CD4-positive, alpha-beta T cell treated with Interleukin-4 for 4 hours (primary cell): ENCODE data around the gene GRHPR.
A peak's percentile ranks its signal among the peaks of the same experiment; 100 is the strongest.
"Not testable (repeated sequence)": the region's sequence is repeated elsewhere in the genome, so short reads cannot be mapped to it uniquely, and the experiment has no call there.

Source experiments
- DNase-seq: peaks from one replicate; pipeline ENCODE4 v3.0.0-alpha.2; 2020

The GRHPR gene

GRCh38 chr9:37451628-37452027, 29.1 kb downstream of the GRHPR start:
- DNase-seq: no peak

- no peak for DNase-seq
Observed at GRCh38 chr9:37452611-37453010, 30.1 kb downstream of the GRHPR start.

- no peak for DNase-seq
Observed at GRCh38 chr9:37453827-37454226, 31.3 kb downstream of the GRHPR start.

- no peak for DNase-seq
Observed at GRCh38 chr9:37454238-37454637, 31.7 kb downstream of the GRHPR start.

- DNase-seq: no peak
Observed at GRCh38 chr9:37455884-37456647, 33.6 kb downstream of the GRHPR start.

- no peak for DNase-seq
Observed at GRCh38 chr9:37456817-37457216, 34.3 kb downstream of the GRHPR start.

GRCh38 chr9:37464006-37464405, 41.5 kb downstream of the GRHPR start:
- no peak for DNase-seq

GRCh38 chr9:37464426-37465248, 42.1 kb downstream of the GRHPR start:
- DNase-seq: peak; percentile 65

GRCh38 chr9:37465249-37466036, 42.9 kb downstream of the GRHPR start, which contains the start of gene ZBTB5:
Gene ZBTB5, minus strand, starts transcription at chr9:37465450. Its CDS starts 22,899 bp downstream, at chr9:37442551.
- DNase-seq: peak; percentile 99

GRCh38 chr9:37466037-37466709, 43.7 kb downstream of the GRHPR start:
- no peak for DNase-seq

- DNase-seq: not testable (repeated sequence)
Observed at GRCh38 chr9:37467530-37467929, 45.0 kb downstream of the GRHPR start.

GRCh38 chr9:37468620-37469019, 46.1 kb downstream of the GRHPR start:
- DNase-seq: no peak

GRCh38 chr9:37471942-37472684, 49.6 kb downstream of the GRHPR start:
- DNase-seq: no peak

- DNase-seq: not testable (repeated sequence)
Observed at GRCh38 chr9:37473982-37474381, 51.5 kb downstream of the GRHPR start.

GRCh38 chr9:37474438-37474837, 51.9 kb downstream of the GRHPR start:
- no peak for DNase-seq

GRCh38 chr9:37476930-37477329, 54.4 kb downstream of the GRHPR start:
- DNase-seq: no peak

GRCh38 chr9:37477443-37477842, 54.9 kb downstream of the GRHPR start:
- not testable (repeated sequence) for DNase-seq

GRCh38 chr9:37477987-37478619, 55.6 kb downstream of the GRHPR start:
- DNase-seq: not testable (repeated sequence)

GRCh38 chr9:37480759-37481158, 58.3 kb downstream of the GRHPR start:
- no peak for DNase-seq

GRCh38 chr9:37485389-37486255, 63.1 kb downstream of the GRHPR start, which contains the start of gene POLR1E:
Gene POLR1E, plus strand, starts transcription at chr9:37485948. Its CDS starts 100 bp downstream, at chr9:37486048.
- DNase-seq: peak; percentile 95
